HepG2 (cell line): Measurements from ENCODE around the gene BRAP.

Experiments used
- CBX5 ChIP-seq: sonication (generic); formaldehyde crosslinking; IDR thresholded peaks from 2 replicates; pipeline ENCODE4 v1.4.0; 2020; ENCODE audit warnings: missing genetic modification reagents, borderline replicate concordance
- HNF4A ChIP-seq: sonication (generic); formaldehyde crosslinking; IDR thresholded peaks from 2 replicates; pipeline ENCODE4 v1.4.0; 2020; ENCODE audit warnings: missing genetic modification reagents
- JUND ChIP-seq: sonication (generic); formaldehyde crosslinking; IDR thresholded peaks from 2 replicates; pipeline ENCODE4 v1.8.0; 2022; ENCODE audit warnings: mild to moderate bottlenecking, missing genetic modification reagents
- KDM3A ChIP-seq: IDR thresholded peaks from 2 replicates; pipeline ENCODE4 v1.6.1; 2018; ENCODE audit warnings: low read depth, missing compliant biosample characterization
- NR3C1 ChIP-seq: sonication (generic); formaldehyde crosslinking; IDR thresholded peaks from 2 replicates; pipeline ENCODE4 v1.4.0; 2020; ENCODE audit warnings: missing genetic modification reagents
- POLR2G ChIP-seq: fragments of 200-400 bp; formaldehyde crosslinking; IDR thresholded peaks from 2 replicates; pipeline ENCODE4 v1.6.1; 2018; ENCODE audit warnings: mild to moderate bottlenecking, low read depth, low read length, moderate library complexity
- SKI ChIP-seq: fragments of 450-650 bp; IDR thresholded peaks from one replicate; pipeline ENCODE4 v1.6.1; 2018; ENCODE audit warnings: mild to moderate bottlenecking; ENCODE audit not compliant: partially characterized antibody
- XRCC5 ChIP-seq: fragments of 200-400 bp; formaldehyde crosslinking; optimal IDR thresholded peaks from 2 replicates; pipeline ENCODE3; 2017; ENCODE audit warnings: mild to moderate bottlenecking, low read length
- ZNF121 ChIP-seq: sonication (generic); formaldehyde crosslinking; IDR thresholded peaks from 2 replicates; pipeline ENCODE4 v1.5.0; 2020; ENCODE audit warnings: mild to moderate bottlenecking, missing genetic modification reagents
- ZNF160 ChIP-seq: sonication (generic); formaldehyde crosslinking; IDR thresholded peaks from 2 replicates; pipeline ENCODE4 v1.8.0; 2022; ENCODE audit warnings: mild to moderate bottlenecking, inconsistent platforms, missing genetic modification reagents
- ZNF530 ChIP-seq: sonication (generic); formaldehyde crosslinking; IDR thresholded peaks from 2 replicates; pipeline ENCODE4 v1.5.0; 2020; ENCODE audit warnings: low read depth, mild to moderate bottlenecking, missing genetic modification reagents
- TF ChIP-seq, protein P1 (sequence below): sonication (generic); formaldehyde crosslinking; IDR thresholded peaks from 2 replicates; pipeline ENCODE4 v1.9.0; 2022; ENCODE audit warnings: missing genetic modification reagents, mild to moderate bottlenecking, borderline replicate concordance
- TF ChIP-seq, protein P2 (sequence below): sonication (generic); formaldehyde crosslinking; IDR thresholded peaks from 2 replicates; pipeline ENCODE4 v1.4.0; 2020; ENCODE audit warnings: mild to moderate bottlenecking, missing genetic modification reagents, borderline replicate concordance

DNA sequence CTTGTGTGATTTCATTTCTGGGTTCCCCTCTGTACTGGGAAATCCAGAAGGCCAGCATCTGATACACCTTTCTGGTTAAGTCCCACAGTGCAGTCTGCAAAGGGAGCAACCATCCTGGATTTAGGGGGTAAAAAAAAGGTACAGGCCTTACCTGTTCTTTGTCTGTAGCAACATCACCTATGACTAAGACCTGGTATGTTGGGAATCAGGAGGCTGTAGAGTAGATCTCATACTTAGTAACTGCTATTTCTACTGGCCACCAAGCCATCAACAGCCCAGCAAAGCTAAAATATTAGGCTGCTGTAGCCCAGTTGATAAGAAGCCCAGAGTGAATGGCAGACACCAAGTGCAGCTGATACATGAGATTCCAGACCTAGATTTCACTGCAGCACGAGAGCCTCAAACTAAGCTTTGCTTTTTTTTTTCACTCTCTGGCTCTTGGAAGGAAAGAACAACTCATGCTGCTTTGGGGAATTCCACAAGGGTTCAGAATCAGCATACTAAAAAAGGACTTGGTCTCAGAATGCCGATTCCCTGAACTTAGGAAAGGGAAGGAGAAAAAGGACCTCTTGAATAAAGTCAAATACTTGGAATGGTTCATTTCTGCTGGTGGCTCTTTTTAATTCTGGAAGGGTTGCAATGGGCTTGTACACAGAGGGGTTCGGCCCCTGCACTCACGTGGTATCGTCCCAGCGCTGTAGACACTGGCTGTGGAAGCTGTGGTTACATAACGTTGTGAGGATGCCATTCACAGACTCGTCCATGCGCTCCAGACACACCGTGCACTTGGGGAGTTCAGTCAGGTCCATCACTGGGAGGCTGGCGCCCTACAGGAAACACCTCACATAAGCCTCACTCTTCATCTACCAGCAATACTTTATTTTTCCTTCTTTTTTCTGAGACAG, 20.5 kb downstream of the BRAP start:
- no peak for TF ChIP-seq ZNF530 (CRISPR knock-in tag)
- no peak for TF ChIP-seq JUND (CRISPR knock-in tag)
- TF ChIP-seq ZNF160 (CRISPR knock-in tag): no peak
- TF ChIP-seq NR3C1 (CRISPR knock-in tag): no peak
- no peak for TF ChIP-seq XRCC5
- no peak for TF ChIP-seq CBX5 (CRISPR knock-in tag)
- TF ChIP-seq, protein P1, sequence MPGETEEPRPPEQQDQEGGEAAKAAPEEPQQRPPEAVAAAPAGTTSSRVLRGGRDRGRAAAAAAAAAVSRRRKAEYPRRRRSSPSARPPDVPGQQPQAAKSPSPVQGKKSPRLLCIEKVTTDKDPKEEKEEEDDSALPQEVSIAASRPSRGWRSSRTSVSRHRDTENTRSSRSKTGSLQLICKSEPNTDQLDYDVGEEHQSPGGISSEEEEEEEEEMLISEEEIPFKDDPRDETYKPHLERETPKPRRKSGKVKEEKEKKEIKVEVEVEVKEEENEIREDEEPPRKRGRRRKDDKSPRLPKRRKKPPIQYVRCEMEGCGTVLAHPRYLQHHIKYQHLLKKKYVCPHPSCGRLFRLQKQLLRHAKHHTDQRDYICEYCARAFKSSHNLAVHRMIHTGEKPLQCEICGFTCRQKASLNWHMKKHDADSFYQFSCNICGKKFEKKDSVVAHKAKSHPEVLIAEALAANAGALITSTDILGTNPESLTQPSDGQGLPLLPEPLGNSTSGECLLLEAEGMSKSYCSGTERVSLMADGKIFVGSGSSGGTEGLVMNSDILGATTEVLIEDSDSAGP (CRISPR knock-in tag): no peak
- no peak for TF ChIP-seq ZNF121 (CRISPR knock-in tag)
- TF ChIP-seq SKI: no peak
- TF ChIP-seq, protein P2, sequence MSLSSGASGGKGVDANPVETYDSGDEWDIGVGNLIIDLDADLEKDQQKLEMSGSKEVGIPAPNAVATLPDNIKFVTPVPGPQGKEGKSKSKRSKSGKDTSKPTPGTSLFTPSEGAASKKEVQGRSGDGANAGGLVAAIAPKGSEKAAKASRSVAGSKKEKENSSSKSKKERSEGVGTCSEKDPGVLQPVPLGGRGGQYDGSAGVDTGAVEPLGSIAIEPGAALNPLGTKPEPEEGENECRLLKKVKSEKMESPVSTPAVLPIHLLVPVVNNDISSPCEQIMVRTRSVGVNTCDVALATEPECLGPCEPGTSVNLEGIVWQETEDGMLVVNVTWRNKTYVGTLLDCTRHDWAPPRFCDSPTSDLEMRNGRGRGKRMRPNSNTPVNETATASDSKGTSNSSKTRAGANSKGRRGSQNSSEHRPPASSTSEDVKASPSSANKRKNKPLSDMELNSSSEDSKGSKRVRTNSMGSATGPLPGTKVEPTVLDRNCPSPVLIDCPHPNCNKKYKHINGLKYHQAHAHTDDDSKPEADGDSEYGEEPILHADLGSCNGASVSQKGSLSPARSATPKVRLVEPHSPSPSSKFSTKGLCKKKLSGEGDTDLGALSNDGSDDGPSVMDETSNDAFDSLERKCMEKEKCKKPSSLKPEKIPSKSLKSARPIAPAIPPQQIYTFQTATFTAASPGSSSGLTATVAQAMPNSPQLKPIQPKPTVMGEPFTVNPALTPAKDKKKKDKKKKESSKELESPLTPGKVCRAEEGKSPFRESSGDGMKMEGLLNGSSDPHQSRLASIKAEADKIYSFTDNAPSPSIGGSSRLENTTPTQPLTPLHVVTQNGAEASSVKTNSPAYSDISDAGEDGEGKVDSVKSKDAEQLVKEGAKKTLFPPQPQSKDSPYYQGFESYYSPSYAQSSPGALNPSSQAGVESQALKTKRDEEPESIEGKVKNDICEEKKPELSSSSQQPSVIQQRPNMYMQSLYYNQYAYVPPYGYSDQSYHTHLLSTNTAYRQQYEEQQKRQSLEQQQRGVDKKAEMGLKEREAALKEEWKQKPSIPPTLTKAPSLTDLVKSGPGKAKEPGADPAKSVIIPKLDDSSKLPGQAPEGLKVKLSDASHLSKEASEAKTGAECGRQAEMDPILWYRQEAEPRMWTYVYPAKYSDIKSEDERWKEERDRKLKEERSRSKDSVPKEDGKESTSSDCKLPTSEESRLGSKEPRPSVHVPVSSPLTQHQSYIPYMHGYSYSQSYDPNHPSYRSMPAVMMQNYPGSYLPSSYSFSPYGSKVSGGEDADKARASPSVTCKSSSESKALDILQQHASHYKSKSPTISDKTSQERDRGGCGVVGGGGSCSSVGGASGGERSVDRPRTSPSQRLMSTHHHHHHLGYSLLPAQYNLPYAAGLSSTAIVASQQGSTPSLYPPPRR: no peak
- TF ChIP-seq HNF4A: no peak
- no peak for TF ChIP-seq KDM3A (CRISPR knock-in tag)
- no peak for TF ChIP-seq POLR2G
